ENCODE measurements around the gene OR8B8. TPM values are rescaled to one million over a fixed set of nuclear protein-coding genes. Genes with fewer than 3 reads are reported as not detected.

Gene OR8B8
- total RNA-seq, 1 experiment from 2014 or later: not detected

DNA sequence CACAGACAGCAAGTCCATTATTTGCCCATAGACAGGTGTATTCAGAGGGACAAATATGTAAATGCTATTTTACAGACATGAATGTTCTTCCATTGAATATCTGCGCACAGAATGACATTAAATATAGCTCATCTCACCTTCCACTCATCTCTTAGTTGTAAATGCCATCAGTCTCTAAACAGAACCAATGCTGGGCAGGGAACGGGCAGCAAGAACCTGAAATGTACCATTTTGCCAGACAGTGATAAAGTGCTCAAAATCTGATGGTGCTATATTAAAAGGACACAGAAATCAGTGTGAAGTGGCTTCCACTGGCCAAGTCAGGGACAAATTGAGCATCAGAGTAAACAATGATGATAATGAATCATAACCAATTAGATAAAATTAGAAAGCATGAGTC is 10.8 kb downstream of the OR8B8 start:
- no peaks in the 10 kb centered on the region for H3K9me2 ChIP-seq (ENCODE audit: insufficient read depth)
- TF ChIP-seq POLR2AphosphoS5 (IDR thresholded peaks at IDR 0.05; ENCODE audit: low read depth, low read length) (no peak), EZH2 (IDR thresholded peaks at IDR 0.05) (no peak), ELF1 (IDR thresholded peaks at IDR 0.05; ENCODE audit: borderline replicate concordance, low read depth) (no peak), CBX3 (IDR thresholded peaks at IDR 0.05; ENCODE audit: low read depth) (no peak), FOSL1 (IDR thresholded peaks at IDR 0.05; ENCODE audit: low read depth) (no peak), SP1 (IDR thresholded peaks at IDR 0.05; ENCODE audit: low read depth) (no peak), SIN3A (IDR thresholded peaks at IDR 0.05; ENCODE audit: low read depth) (no peak)
- TF ChIP-seq, protein P1, sequence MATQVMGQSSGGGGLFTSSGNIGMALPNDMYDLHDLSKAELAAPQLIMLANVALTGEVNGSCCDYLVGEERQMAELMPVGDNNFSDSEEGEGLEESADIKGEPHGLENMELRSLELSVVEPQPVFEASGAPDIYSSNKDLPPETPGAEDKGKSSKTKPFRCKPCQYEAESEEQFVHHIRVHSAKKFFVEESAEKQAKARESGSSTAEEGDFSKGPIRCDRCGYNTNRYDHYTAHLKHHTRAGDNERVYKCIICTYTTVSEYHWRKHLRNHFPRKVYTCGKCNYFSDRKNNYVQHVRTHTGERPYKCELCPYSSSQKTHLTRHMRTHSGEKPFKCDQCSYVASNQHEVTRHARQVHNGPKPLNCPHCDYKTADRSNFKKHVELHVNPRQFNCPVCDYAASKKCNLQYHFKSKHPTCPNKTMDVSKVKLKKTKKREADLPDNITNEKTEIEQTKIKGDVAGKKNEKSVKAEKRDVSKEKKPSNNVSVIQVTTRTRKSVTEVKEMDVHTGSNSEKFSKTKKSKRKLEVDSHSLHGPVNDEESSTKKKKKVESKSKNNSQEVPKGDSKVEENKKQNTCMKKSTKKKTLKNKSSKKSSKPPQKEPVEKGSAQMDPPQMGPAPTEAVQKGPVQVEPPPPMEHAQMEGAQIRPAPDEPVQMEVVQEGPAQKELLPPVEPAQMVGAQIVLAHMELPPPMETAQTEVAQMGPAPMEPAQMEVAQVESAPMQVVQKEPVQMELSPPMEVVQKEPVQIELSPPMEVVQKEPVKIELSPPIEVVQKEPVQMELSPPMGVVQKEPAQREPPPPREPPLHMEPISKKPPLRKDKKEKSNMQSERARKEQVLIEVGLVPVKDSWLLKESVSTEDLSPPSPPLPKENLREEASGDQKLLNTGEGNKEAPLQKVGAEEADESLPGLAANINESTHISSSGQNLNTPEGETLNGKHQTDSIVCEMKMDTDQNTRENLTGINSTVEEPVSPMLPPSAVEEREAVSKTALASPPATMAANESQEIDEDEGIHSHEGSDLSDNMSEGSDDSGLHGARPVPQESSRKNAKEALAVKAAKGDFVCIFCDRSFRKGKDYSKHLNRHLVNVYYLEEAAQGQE (IDR thresholded peaks at IDR 0.05; ENCODE audit: low read depth): no peak
- TF ChIP-seq, protein P2, sequence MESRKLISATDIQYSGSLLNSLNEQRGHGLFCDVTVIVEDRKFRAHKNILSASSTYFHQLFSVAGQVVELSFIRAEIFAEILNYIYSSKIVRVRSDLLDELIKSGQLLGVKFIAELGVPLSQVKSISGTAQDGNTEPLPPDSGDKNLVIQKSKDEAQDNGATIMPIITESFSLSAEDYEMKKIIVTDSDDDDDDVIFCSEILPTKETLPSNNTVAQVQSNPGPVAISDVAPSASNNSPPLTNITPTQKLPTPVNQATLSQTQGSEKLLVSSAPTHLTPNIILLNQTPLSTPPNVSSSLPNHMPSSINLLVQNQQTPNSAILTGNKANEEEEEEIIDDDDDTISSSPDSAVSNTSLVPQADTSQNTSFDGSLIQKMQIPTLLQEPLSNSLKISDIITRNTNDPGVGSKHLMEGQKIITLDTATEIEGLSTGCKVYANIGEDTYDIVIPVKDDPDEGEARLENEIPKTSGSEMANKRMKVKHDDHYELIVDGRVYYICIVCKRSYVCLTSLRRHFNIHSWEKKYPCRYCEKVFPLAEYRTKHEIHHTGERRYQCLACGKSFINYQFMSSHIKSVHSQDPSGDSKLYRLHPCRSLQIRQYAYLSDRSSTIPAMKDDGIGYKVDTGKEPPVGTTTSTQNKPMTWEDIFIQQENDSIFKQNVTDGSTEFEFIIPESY (IDR thresholded peaks at IDR 0.05; ENCODE audit: extremely low read depth, insufficient replicate concordance, low read length): no peak
- TF ChIP-seq, protein P3, sequence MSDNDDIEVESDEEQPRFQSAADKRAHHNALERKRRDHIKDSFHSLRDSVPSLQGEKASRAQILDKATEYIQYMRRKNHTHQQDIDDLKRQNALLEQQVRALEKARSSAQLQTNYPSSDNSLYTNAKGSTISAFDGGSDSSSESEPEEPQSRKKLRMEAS (IDR thresholded peaks at IDR 0.05): no peak
- TF ChIP-seq, protein P4, sequence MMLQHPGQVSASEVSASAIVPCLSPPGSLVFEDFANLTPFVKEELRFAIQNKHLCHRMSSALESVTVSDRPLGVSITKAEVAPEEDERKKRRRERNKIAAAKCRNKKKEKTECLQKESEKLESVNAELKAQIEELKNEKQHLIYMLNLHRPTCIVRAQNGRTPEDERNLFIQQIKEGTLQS (IDR thresholded peaks at IDR 0.05): no peak
- no TSS peak for BruUV-seq (replicated peaks)
- peaks cover 59% of the 10 kb centered on the region for H3K27me3 ChIP-seq (ENCODE audit: insufficient read depth, low read length)
- no peak overlapping the region for H3K9ac ChIP-seq (ENCODE audit: low read length)
- H3K4me1 ChIP-seq (ENCODE audit: control insufficient read depth in 1 of 2, insufficient read depth in 2 of 2, low read length in 2 of 2): no peaks in the 10 kb centered on the region
- RAD21 ChIA-PET (ENCODE audit: low non-redundant PET in 1 of 2, low total read pairs in 2 of 2, uncharacterized antibody in 2 of 2, unreplicated experiment in 2 of 2): no interaction called here
- H3K9me3 ChIP-seq (ENCODE audit: control insufficient read depth in 1 of 2, insufficient read depth in 1 of 2, low read depth in 1 of 2, low read length in 2 of 2): no peaks in the 10 kb centered on the region
- POLR2A ChIA-PET: no interaction called here
- no peaks in the 10 kb centered on the region for H3K79me2 ChIP-seq (ENCODE audit: insufficient read depth, low read length)
- DNase-seq (ENCODE audit: low read depth, low spot score) (no peak), ATAC-seq (no peak)
- H3K4me2 ChIP-seq (ENCODE audit: low read length): no peak overlapping the region
- CTCF ChIA-PET: no interaction called here
- intact Hi-C loops (cut with micrococcal nuclease): no loop called here
- H3K27ac ChIP-seq (ENCODE audit: low read depth, low read length): no peak overlapping the region
- H4K20me1 ChIP-seq (ENCODE audit: insufficient read depth): no peaks in the 10 kb centered on the region
- H2AFZ ChIP-seq (ENCODE audit: low read depth, low read length, poor library complexity, severe bottlenecking): no peak overlapping the region
- no peaks in the 10 kb centered on the region for H3K36me3 ChIP-seq (ENCODE audit: control insufficient read depth in 1 of 2, insufficient read depth in 2 of 2, low read length in 2 of 2)
- no peak overlapping the region for H3K4me3 ChIP-seq (replicated peaks in 1 of 2; ENCODE audit: low read depth in 1 of 2, low read length in 2 of 2)

Measured in HCT116 (cell line).